Measurements from ENCODE around the gene IL15RA. TPM values are rescaled to one million over a fixed set of nuclear protein-coding genes. Genes with fewer than 3 reads are reported as not detected.

IL15RA gene
- total and polyA plus RNA-seq, 4 donors: 13.2 to 67.7 (median 32.7) TPM

DNA sequence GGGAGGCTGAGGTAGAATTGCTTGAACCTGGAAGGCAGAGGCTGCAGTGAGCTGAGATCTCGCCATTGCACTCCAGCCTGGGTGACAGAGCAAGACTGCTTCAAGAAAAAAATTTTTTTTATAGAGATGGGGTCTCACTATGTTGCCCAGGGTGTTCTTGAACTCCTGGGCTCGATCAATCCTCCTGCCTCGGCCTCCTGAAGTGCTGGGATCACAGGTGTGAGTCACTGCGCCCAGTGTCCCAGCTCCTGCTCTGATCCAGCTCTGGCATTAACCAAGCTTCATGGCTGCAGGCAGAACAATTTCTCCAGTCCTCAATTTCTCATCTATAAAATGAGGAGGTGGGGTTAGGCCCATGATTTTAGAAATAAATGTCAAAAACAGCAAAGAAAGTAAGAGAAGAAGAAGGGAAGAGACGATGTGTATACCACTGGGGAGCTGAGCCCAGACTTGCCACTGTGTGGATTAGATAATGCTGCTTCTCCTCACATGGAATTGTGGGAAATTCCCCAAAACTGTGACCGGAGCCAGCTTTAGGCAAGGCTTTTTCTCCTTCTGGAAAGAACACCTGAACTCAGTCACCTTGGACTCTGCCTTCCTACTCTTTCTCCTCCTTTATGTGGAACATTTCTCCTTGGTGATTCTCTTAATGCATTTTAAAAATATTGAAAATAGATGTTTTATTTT is 25.5 kb downstream of the IL15RA start:
- ATAC-seq (ENCODE audit: insufficient read depth, low FRiP score) (no peak), DNase-seq (no peak)
- TF ChIP-seq, protein P1, sequence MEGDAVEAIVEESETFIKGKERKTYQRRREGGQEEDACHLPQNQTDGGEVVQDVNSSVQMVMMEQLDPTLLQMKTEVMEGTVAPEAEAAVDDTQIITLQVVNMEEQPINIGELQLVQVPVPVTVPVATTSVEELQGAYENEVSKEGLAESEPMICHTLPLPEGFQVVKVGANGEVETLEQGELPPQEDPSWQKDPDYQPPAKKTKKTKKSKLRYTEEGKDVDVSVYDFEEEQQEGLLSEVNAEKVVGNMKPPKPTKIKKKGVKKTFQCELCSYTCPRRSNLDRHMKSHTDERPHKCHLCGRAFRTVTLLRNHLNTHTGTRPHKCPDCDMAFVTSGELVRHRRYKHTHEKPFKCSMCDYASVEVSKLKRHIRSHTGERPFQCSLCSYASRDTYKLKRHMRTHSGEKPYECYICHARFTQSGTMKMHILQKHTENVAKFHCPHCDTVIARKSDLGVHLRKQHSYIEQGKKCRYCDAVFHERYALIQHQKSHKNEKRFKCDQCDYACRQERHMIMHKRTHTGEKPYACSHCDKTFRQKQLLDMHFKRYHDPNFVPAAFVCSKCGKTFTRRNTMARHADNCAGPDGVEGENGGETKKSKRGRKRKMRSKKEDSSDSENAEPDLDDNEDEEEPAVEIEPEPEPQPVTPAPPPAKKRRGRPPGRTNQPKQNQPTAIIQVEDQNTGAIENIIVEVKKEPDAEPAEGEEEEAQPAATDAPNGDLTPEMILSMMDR (IDR thresholded peaks at IDR 0.05; ENCODE audit: control extremely low read depth, extremely low read depth): no peak
- H3K36me3 ChIP-seq (ENCODE audit: control insufficient read depth in 4 of 4, insufficient read depth in 4 of 4, low read length in 4 of 4): peaks cover 0 to 16% (median 0%) of the 10 kb centered on the region in 4 donors
- no peaks in the 10 kb centered on the region for H3K9me3 ChIP-seq (ENCODE audit: control insufficient read depth in 4 of 4, insufficient read depth in 3 of 4, low read length in 3 of 4)
- H3K4me1 ChIP-seq (ENCODE audit: control insufficient read depth in 5 of 5, insufficient read depth in 5 of 5, low read length in 5 of 5): peaks cover 0 to 5% (median 0%) of the 10 kb centered on the region in 5 donors
- H3K27ac ChIP-seq (ENCODE audit: low read depth in 1 of 2, low read length in 1 of 2): peak overlapping the region in 1 of 2 donors; percentile 79
- WGBS, 2 donors: 76 to 91% methylated on average over 6 of the region's 6 CpGs
- H3K27me3 ChIP-seq (ENCODE audit: control insufficient read depth in 3 of 3, insufficient read depth in 3 of 3, low read length in 2 of 3): peaks cover 0 to 3% (median 0%) of the 10 kb centered on the region in 3 donors
- no peak overlapping the region for H3K9ac ChIP-seq (ENCODE audit: insufficient read depth in 1 of 2, low read length in 2 of 2)
- H3K4me3 ChIP-seq: no peak overlapping the region

DNA sequence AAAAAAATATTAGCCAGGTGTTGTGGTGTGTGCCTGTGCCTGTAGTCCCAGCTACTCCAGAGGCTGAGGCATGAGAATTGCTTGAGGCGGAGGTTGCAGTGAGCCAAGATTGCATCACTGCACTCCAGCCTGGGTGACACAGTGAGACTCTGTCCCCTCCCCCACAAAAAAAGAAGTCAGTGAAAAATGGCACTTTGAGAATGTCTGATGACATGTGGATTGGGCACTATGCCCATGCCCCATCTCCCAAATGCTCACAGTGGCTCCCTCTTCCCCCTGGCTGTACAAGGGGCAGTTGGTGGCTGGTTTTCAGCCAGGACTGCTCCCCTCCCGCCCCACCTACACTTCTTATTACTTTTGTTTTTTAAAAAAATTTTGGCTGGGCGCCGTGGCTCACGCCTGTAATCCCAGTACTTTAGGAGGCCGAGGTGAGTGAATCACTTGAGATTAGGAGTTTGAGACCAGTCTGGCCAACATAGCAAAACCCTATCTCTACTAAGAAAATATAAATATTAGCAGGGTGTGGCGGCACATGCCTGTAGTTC is 26.1 kb downstream of the IL15RA start:
- TF ChIP-seq, protein P1 (IDR thresholded peaks at IDR 0.05; ENCODE audit: control extremely low read depth, extremely low read depth): no peak
- H3K9ac ChIP-seq (ENCODE audit: insufficient read depth in 1 of 2, low read length in 2 of 2): no peak overlapping the region
- peaks cover 0 to 7% (median 4%) of the 10 kb centered on the region in 5 donors for H3K4me1 ChIP-seq (ENCODE audit: control insufficient read depth in 5 of 5, insufficient read depth in 5 of 5, low read length in 5 of 5)
- no peaks in the 10 kb centered on the region for H3K9me3 ChIP-seq (ENCODE audit: control insufficient read depth in 4 of 4, insufficient read depth in 3 of 4, low read length in 3 of 4)
- ATAC-seq (ENCODE audit: insufficient read depth, low FRiP score): peak; percentile 79
- no peak overlapping the region for H3K4me3 ChIP-seq
- whole genome bisulfite sequencing, 2 donors: 62 to 72% methylated on average over 7 of the region's 7 CpGs
- no peak for DNase-seq
- peaks cover 0 to 13% (median 0%) of the 10 kb centered on the region in 4 donors for H3K36me3 ChIP-seq (ENCODE audit: control insufficient read depth in 4 of 4, insufficient read depth in 4 of 4, low read length in 4 of 4)
- H3K27me3 ChIP-seq (ENCODE audit: control insufficient read depth in 3 of 3, insufficient read depth in 3 of 3, low read length in 2 of 3): peaks cover 0 to 3% (median 0%) of the 10 kb centered on the region in 3 donors
- peak overlapping the region in 1 of 2 donors; percentile 79 for H3K27ac ChIP-seq (ENCODE audit: low read depth in 1 of 2, low read length in 1 of 2)

DNA sequence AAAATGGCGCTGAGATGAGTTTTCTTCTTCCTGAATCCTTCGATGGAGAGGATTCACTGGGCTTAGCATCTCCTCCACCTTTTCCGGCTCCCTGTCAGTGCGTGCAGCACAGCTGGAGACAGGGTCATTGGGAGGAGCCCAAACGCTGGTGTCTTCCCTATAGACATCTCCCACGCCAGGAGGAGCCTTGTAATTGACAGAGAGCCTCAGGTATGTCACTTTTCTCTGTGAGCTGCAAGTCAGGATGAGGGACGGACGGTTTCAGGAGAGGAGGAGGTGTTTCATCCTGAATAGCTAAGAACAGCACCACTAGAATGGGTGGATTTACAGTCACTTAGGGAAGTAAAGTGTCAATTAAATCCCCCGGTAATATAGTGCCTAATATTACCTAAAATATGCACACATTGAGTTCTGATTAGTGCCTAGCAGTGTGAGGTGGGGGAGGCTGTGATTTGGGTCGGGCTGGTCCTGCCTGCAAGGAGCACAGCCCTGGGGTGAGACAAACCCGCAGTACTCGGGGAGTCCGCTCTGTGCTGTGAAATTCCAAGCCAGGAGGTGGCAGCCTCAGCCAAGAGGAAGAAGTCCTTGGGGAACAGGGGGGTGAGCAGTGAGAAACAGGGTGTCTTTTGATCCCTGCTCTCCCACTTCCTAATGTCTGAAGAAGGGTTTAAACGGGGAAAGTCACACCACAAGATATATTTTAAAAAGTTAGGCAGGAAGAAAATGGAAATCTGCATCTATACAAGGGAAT is 28.2 kb downstream of the IL15RA start:
- peaks cover 0 to 3% (median 0%) of the 10 kb centered on the region in 3 donors for H3K27me3 ChIP-seq (ENCODE audit: control insufficient read depth in 3 of 3, insufficient read depth in 3 of 3, low read length in 2 of 3)
- DNase-seq: peak; percentile 71 to 79 (median 73)
- H3K4me3 ChIP-seq: no peak overlapping the region
- TF ChIP-seq, protein P1 (IDR thresholded peaks at IDR 0.05; ENCODE audit: control extremely low read depth, extremely low read depth): peak; percentile 36
- WGBS, 2 donors: 56 to 59% methylated on average over 14 of the region's 14 CpGs
- peaks cover 0 to 9% (median 0%) of the 10 kb centered on the region in 4 donors for H3K36me3 ChIP-seq (ENCODE audit: control insufficient read depth in 4 of 4, insufficient read depth in 4 of 4, low read length in 4 of 4)
- H3K4me1 ChIP-seq (ENCODE audit: control insufficient read depth in 5 of 5, insufficient read depth in 5 of 5, low read length in 5 of 5): peaks cover 0 to 23% (median 7%) of the 10 kb centered on the region in 5 donors
- H3K27ac ChIP-seq (ENCODE audit: low read depth in 1 of 2, low read length in 1 of 2): peak overlapping the region in 1 of 2 donors; percentile 60
- no peak for ATAC-seq (ENCODE audit: insufficient read depth, low FRiP score)
- H3K9me3 ChIP-seq (ENCODE audit: control insufficient read depth in 4 of 4, insufficient read depth in 3 of 4, low read length in 3 of 4): no peaks in the 10 kb centered on the region
- no peak overlapping the region for H3K9ac ChIP-seq (ENCODE audit: insufficient read depth in 1 of 2, low read length in 2 of 2)

Data from lung (tissue), 12 donors.